NB4 (cell line): Measurements from ENCODE around the gene IKBKE.

ENCODE experiments used
- MAX ChIP-seq: IDR thresholded peaks from 2 replicates; pipeline ENCODE4 v1.6.1; 2011; ENCODE audit warnings: low read depth, low read length
- MYC ChIP-seq: IDR thresholded peaks from 2 replicates; pipeline ENCODE4 v1.6.1; 2011; ENCODE audit warnings: low read depth, low read length
- POLR2A ChIP-seq: IDR thresholded peaks from 2 replicates; pipeline ENCODE4 v1.6.1; 2011; ENCODE audit warnings: mild to moderate bottlenecking; ENCODE audit not compliant: insufficient read length; ENCODE audit errors: extremely low read depth
- TF ChIP-seq, protein P1 (sequence below): IDR thresholded peaks from one replicate; pipeline ENCODE4 v1.5.1; 2012; ENCODE audit warnings: low read depth, low read length

DNA sequence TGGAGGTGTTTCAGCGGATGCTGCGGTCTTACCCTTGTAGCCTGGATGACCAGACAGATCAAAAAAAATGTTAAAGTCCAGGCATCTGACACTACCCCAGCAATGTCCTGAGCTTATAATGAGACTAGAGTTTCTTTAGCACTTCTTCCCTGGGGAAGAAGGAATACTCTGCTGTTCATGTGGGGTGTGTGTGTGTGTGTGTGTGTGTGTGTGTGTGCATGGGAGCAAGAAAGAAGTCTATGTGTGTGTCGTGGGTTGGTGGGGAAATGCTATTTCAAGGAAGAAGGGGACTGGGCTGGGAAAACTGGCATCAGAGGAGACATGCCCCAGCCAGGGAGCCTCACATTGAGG, 34.1 kb downstream of the IKBKE start:
- TF ChIP-seq POLR2A, result no peak
- TF ChIP-seq, protein P1, sequence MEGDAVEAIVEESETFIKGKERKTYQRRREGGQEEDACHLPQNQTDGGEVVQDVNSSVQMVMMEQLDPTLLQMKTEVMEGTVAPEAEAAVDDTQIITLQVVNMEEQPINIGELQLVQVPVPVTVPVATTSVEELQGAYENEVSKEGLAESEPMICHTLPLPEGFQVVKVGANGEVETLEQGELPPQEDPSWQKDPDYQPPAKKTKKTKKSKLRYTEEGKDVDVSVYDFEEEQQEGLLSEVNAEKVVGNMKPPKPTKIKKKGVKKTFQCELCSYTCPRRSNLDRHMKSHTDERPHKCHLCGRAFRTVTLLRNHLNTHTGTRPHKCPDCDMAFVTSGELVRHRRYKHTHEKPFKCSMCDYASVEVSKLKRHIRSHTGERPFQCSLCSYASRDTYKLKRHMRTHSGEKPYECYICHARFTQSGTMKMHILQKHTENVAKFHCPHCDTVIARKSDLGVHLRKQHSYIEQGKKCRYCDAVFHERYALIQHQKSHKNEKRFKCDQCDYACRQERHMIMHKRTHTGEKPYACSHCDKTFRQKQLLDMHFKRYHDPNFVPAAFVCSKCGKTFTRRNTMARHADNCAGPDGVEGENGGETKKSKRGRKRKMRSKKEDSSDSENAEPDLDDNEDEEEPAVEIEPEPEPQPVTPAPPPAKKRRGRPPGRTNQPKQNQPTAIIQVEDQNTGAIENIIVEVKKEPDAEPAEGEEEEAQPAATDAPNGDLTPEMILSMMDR, result no peak
- no peak for TF ChIP-seq MAX
- no peak for TF ChIP-seq MYC
